IMR-90 (cell line): Measurements from ENCODE around the gene KRTAP9-1. TPM values are rescaled to one million over a fixed set of nuclear protein-coding genes. Genes with fewer than 3 reads are reported as not detected.

Source experiments
- ATAC-seq: fragments of 200-7000 bp; cut with Tn5 transposase; 2 replicates; pipeline ENCODE4 v1.9.1; 2020; ENCODE audit warnings: low read depth, mild to moderate bottlenecking, moderate library complexity
- BruUV-seq: library from RNA; stranded (reverse); fragments of 400-500 nt; replicated peaks from 2 replicates; lab custom pipeline; 2021; lab: Mats Ljungman, UMichigan
- CTCF ChIA-PET: fragments of 300-600 bp; formaldehyde crosslinking; extraction: SDS; loops from one replicate; lab custom pipeline; 2021; ENCODE audit warnings: antibody characterized with exemption; lab: Yijun Ruan, JAX
- POLR2A ChIA-PET: fragments of 300-600 bp; sonication (Branson Sonifier 250); formaldehyde crosslinking; loops from one replicate; lab custom pipeline; 2022; ENCODE audit warnings: antibody characterized with exemption; ENCODE audit not compliant: unreplicated experiment; lab: Charles Lee
- DNase-seq: peaks from one replicate; pipeline ENCODE4 v3.0.0; 2013
- H2AFZ ChIP-seq: replicated peaks from 2 replicates; pipeline ENCODE3; 2013; ENCODE audit warnings: low read length, mild to moderate bottlenecking; ENCODE audit not compliant: poor library complexity
- H2AK5ac ChIP-seq: 2 replicates; pipeline ENCODE4 v1.6.1; 2013; ENCODE audit warnings: low read depth, low read length, inconsistent platforms
- H2AK9ac ChIP-seq: replicated peaks from 2 replicates; pipeline ENCODE3; 2013; ENCODE audit warnings: mild to moderate bottlenecking, low read depth, low read length, moderate library complexity; ENCODE audit not compliant: poor library complexity
- H2BK120ac ChIP-seq: 2 replicates; pipeline ENCODE4 v1.6.1; 2013; ENCODE audit warnings: low read depth, low read length, inconsistent platforms
- H2BK15ac ChIP-seq: 3 replicates; pipeline ENCODE4 v1.6.1; 2013; ENCODE audit warnings: low read depth, low read length, inconsistent platforms
- H2BK20ac ChIP-seq: 2 replicates; pipeline ENCODE4 v1.6.1; 2013; ENCODE audit warnings: low read depth, mild to moderate bottlenecking, inconsistent platforms, low read length, moderate library complexity
- H2BK5ac ChIP-seq: 2 replicates; pipeline ENCODE4 v1.6.1; 2013; ENCODE audit warnings: mild to moderate bottlenecking, low read depth, low read length, inconsistent platforms; ENCODE audit not compliant: poor library complexity, severe bottlenecking
- H3K14ac ChIP-seq: replicated peaks from 2 replicates; pipeline ENCODE4 v1.6.1; 2013; ENCODE audit warnings: low read depth, low read length, inconsistent platforms
- H3K18ac ChIP-seq: 2 replicates; pipeline ENCODE4 v1.6.1; 2013; ENCODE audit warnings: low read depth, low read length, control low read depth
- H3K23ac ChIP-seq: 2 replicates; pipeline ENCODE4 v1.6.1; 2013; ENCODE audit warnings: low read depth, low read length, inconsistent platforms
- H3K27ac ChIP-seq: 2 replicates; pipeline ENCODE4 v1.5.1; 2013; ENCODE audit warnings: mild to moderate bottlenecking, control low read depth, low read length; ENCODE audit not compliant: insufficient read depth
- H3K27me3 ChIP-seq: 2 replicates; pipeline ENCODE4 v1.6.1; 2013; ENCODE audit warnings: low read length; ENCODE audit not compliant: control insufficient read depth, insufficient read depth
- H3K36me3 ChIP-seq: 2 replicates; pipeline ENCODE4 v1.6.1; 2013; ENCODE audit warnings: low read length, mixed read lengths; ENCODE audit not compliant: control insufficient read depth, insufficient read depth
- H3K4ac ChIP-seq: 2 replicates; pipeline ENCODE4 v1.6.1; 2013; ENCODE audit warnings: low read depth, low read length, inconsistent platforms
- H3K4me1 ChIP-seq: 2 replicates; pipeline ENCODE4 v1.6.1; 2013; ENCODE audit warnings: low read length, mixed read lengths; ENCODE audit not compliant: control insufficient read depth, insufficient read depth
- H3K4me2 ChIP-seq: 2 replicates; pipeline ENCODE4 v1.6.1; 2013; ENCODE audit warnings: low read depth, mild to moderate bottlenecking, control low read depth, low read length, moderate library complexity
- H3K4me3 ChIP-seq: 2 replicates; pipeline ENCODE4 v1.5.1; 2013; ENCODE audit warnings: low read depth, mild to moderate bottlenecking, control low read depth, low read length, moderate library complexity; ENCODE audit not compliant: insufficient read depth
- H3K56ac ChIP-seq: 2 replicates; pipeline ENCODE4 v1.6.1; 2013; ENCODE audit warnings: low read length, inconsistent platforms; ENCODE audit not compliant: insufficient read depth; ENCODE audit errors: extremely low read depth
- H3K79me1 ChIP-seq, 2 experiments: 2 replicates each; pipeline ENCODE4 v1.6.1; 2013; ENCODE audit warnings: low read length in 2 of 2, inconsistent platforms in 1 of 2, low read depth in 1 of 2
- H3K9ac ChIP-seq: 2 replicates; pipeline ENCODE4 v1.6.1; 2013; ENCODE audit warnings: low read depth, low read length, control low read depth
- H3K9me1 ChIP-seq: 2 replicates; pipeline ENCODE4 v1.6.1; 2013; ENCODE audit warnings: low read length, inconsistent platforms; ENCODE audit not compliant: insufficient read depth
- H3K9me3 ChIP-seq: 2 replicates; pipeline ENCODE4 v1.6.1; 2013; ENCODE audit warnings: low read length; ENCODE audit not compliant: control insufficient read depth, insufficient read depth
- H4K20me1 ChIP-seq: 2 replicates; pipeline ENCODE4 v1.6.1; 2013; ENCODE audit warnings: low read length, inconsistent platforms; ENCODE audit not compliant: insufficient read depth
- H4K5ac ChIP-seq: 2 replicates; pipeline ENCODE4 v1.6.1; 2013; ENCODE audit warnings: mild to moderate bottlenecking, low read depth, low read length, control low read depth
- H4K8ac ChIP-seq, 2 experiments: 2 replicates each; pipeline ENCODE4 v1.6.1; 2013; ENCODE audit warnings: low read depth in 2 of 2, low read length in 2 of 2, control low read depth in 1 of 2, inconsistent platforms in 1 of 2
- H4K91ac ChIP-seq: 2 replicates; pipeline ENCODE4 v1.6.1; 2013; ENCODE audit warnings: low read depth, low read length, inconsistent platforms; ENCODE audit not compliant: insufficient read depth
- BHLHE40 ChIP-seq: fragments of 150-350 bp; IDR thresholded peaks from 2 replicates; pipeline ENCODE4 v1.6.1; 2016; ENCODE audit warnings: mild to moderate bottlenecking, low read depth, low read length
- CEBPB ChIP-seq: IDR thresholded peaks from 2 replicates; pipeline ENCODE4 v1.6.1; 2012; ENCODE audit warnings: low read depth, low read length, improper control_type of control experiment
- CHD1 ChIP-seq: IDR thresholded peaks from 2 replicates; pipeline ENCODE4 v1.6.1; 2012; ENCODE audit warnings: low read depth, low read length, improper control_type of control experiment
- FOS ChIP-seq: fragments of 150-350 bp; IDR thresholded peaks from 2 replicates; pipeline ENCODE4 v1.6.1; 2016; ENCODE audit warnings: low read depth, low read length
- MAFK ChIP-seq: IDR thresholded peaks from 2 replicates; pipeline ENCODE4 v1.6.1; 2012; ENCODE audit warnings: low read depth, low read length, improper control_type of control experiment
- MAZ ChIP-seq: IDR thresholded peaks from 2 replicates; pipeline ENCODE4 v1.6.1; 2012; ENCODE audit warnings: low read depth, mild to moderate bottlenecking, low read length, improper control_type of control experiment, moderate library complexity, borderline replicate concordance
- MXI1 ChIP-seq: IDR thresholded peaks from 2 replicates; pipeline ENCODE4 v1.6.1; 2012; ENCODE audit warnings: low read depth, mild to moderate bottlenecking, low read length, moderate library complexity, borderline replicate concordance
- NFE2L2 ChIP-seq: fragments of 150-350 bp; IDR thresholded peaks from 2 replicates; pipeline ENCODE4 v1.6.1; 2016; ENCODE audit warnings: low read depth, mild to moderate bottlenecking, low read length
- POLR2A ChIP-seq: IDR thresholded peaks from 2 replicates; pipeline ENCODE4 v1.6.1; 2012; ENCODE audit warnings: mild to moderate bottlenecking, low read depth, low read length
- RAD21 ChIP-seq: IDR thresholded peaks from 2 replicates; pipeline ENCODE4 v1.6.1; 2012; ENCODE audit warnings: low read length, improper control_type of control experiment
- RCOR1 ChIP-seq: IDR thresholded peaks from 2 replicates; pipeline ENCODE4 v1.6.1; 2012; ENCODE audit warnings: mild to moderate bottlenecking, low read length, improper control_type of control experiment; ENCODE audit not compliant: insufficient replicate concordance
- RFX5 ChIP-seq: IDR thresholded peaks from 2 replicates; pipeline ENCODE4 v1.8.0; 2012; ENCODE audit warnings: low read depth, mild to moderate bottlenecking, low read length, moderate library complexity
- SMC3 ChIP-seq: fragments of 150-350 bp; IDR thresholded peaks from 2 replicates; pipeline ENCODE4 v1.6.1; 2016; ENCODE audit warnings: low read depth, mild to moderate bottlenecking, antibody characterized with exemption, low read length, moderate library complexity
- dilution Hi-C: fragments of 300-500 bp; cut with HindIII; formaldehyde crosslinking; loops from one replicate; pipeline ENCODE4 v1.14.3; 2018; ENCODE audit warnings: low sequenced_read_pairs; ENCODE audit not compliant: unreplicated experiment
- in situ Hi-C: fragments of 300-500 bp; cut with MboI; formaldehyde crosslinking; loops from 3 replicates; pipeline ENCODE4 v1.14.3; 2019; ENCODE audit warnings: low sequenced_read_pairs, inconsistent platforms, mixed read lengths
- intact Hi-C: fragments of 100-400 bp; cut with micrococcal nuclease; formaldehyde crosslinking; loops from 2 replicates; pipeline ENCODE4 v1.10.0; 2022
- polyA plus RNA-seq, 3 experiments: library from polyadenylated mRNA; depleted of rRNA; stranded (reverse); fragments of >200 nt; gene quantifications; 2 replicates each; pipeline ENCODE4 v1.2.3, GENCODE V29; 2012; ENCODE audit warnings: low replicate concordance in 1 of 3
- total RNA-seq: library from RNA; depleted of rRNA; stranded (reverse); fragments of >200 nt; gene quantifications from 2 replicates; pipeline ENCODE4 v1.2.3, GENCODE V29; 2012
- TF ChIP-seq, protein P1 (sequence below): fragments of 150-350 bp; IDR thresholded peaks from 2 replicates; pipeline ENCODE4 v1.6.1; 2016; ENCODE audit warnings: low read depth, mild to moderate bottlenecking, low read length, moderate library complexity, borderline replicate concordance
- TF ChIP-seq, protein P2 (sequence below): conservative IDR thresholded peaks from 2 replicates; pipeline ENCODE4 v1.5.1; 2012; ENCODE audit warnings: mild to moderate bottlenecking, low read depth, low read length, improper control_type of control experiment
- TF ChIP-seq, protein P3 (sequence below): fragments of 150-350 bp; IDR thresholded peaks from 2 replicates; pipeline ENCODE4 v1.6.1; 2017; ENCODE audit warnings: mild to moderate bottlenecking, antibody characterized with exemption, low read length, low read depth

KRTAP9-1 gene
- total and polyA plus RNA-seq, 2 of the 4 experiments (the other 2 are of a cell fraction): not detected

DNA sequence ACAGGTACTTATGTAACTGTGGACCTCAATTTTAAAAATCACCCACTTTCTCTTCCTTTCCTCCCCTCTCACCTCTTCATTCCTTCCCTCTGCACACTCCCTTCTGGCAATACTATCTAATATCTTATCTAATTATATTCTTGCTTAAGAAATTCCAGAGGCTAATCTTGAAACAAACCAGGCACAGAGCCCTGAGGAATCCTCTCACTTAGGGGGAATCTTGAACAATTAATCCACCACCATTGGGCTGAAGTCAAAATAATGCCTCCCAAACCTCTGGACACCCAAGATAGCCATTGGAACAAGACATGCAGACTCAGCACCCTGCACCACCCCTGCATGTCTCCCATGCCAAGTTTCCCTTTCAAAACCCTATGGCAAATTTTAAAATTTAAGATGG is 48.3 kb upstream of the KRTAP9-1 start:
- Histone ChIP-seq H3K27ac (no peak overlapping the region), H4K91ac (no peak overlapping the region), H2BK120ac (peak overlapping the region; percentile 3; the same call in 1 of the 2 replicates), H3K4ac (no peak overlapping the region), H3K4me1 (no peaks in the 10 kb centered on the region; the same call in 1 of the 2 replicates), H2BK15ac (no peak overlapping the region), H3K79me1 (no peaks in the 10 kb centered on the region), H3K56ac (no peak overlapping the region), H3K18ac (no peak overlapping the region), H4K8ac (no peak overlapping the region), H2BK20ac (peak overlapping the region; percentile 32; the same call in 1 of the 2 replicates), H3K23ac (no peak overlapping the region), H3K14ac (no peak overlapping the region), H2AK5ac (no peak overlapping the region), H2AK9ac (no peak overlapping the region), H3K4me3 (no peak overlapping the region), H3K9ac (no peak overlapping the region), H2AFZ (no peak overlapping the region), H3K27me3 (no peaks in the 10 kb centered on the region), H3K9me1 (no peaks in the 10 kb centered on the region), H3K36me3 (no peaks in the 10 kb centered on the region), H4K20me1 (no peaks in the 10 kb centered on the region), H4K5ac (no peak overlapping the region; the same call in 1 of the 2 replicates), H2BK5ac (no peak overlapping the region), H3K9me3 (peaks cover 5% of the 10 kb centered on the region), H3K4me2 (no peak overlapping the region)
- TF ChIP-seq, protein P1, sequence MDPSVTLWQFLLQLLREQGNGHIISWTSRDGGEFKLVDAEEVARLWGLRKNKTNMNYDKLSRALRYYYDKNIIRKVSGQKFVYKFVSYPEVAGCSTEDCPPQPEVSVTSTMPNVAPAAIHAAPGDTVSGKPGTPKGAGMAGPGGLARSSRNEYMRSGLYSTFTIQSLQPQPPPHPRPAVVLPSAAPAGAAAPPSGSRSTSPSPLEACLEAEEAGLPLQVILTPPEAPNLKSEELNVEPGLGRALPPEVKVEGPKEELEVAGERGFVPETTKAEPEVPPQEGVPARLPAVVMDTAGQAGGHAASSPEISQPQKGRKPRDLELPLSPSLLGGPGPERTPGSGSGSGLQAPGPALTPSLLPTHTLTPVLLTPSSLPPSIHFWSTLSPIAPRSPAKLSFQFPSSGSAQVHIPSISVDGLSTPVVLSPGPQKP: no peak
- TF ChIP-seq CEBPB: no peak
- no peak for TF ChIP-seq MAZ
- TF ChIP-seq POLR2A: no peak
- no peak for TF ChIP-seq SMC3
- no peak for TF ChIP-seq BHLHE40
- TF ChIP-seq, protein P2, sequence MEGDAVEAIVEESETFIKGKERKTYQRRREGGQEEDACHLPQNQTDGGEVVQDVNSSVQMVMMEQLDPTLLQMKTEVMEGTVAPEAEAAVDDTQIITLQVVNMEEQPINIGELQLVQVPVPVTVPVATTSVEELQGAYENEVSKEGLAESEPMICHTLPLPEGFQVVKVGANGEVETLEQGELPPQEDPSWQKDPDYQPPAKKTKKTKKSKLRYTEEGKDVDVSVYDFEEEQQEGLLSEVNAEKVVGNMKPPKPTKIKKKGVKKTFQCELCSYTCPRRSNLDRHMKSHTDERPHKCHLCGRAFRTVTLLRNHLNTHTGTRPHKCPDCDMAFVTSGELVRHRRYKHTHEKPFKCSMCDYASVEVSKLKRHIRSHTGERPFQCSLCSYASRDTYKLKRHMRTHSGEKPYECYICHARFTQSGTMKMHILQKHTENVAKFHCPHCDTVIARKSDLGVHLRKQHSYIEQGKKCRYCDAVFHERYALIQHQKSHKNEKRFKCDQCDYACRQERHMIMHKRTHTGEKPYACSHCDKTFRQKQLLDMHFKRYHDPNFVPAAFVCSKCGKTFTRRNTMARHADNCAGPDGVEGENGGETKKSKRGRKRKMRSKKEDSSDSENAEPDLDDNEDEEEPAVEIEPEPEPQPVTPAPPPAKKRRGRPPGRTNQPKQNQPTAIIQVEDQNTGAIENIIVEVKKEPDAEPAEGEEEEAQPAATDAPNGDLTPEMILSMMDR: no peak
- no peak for TF ChIP-seq CHD1
- no peak for TF ChIP-seq FOS
- no peak for TF ChIP-seq RAD21
- no peak for TF ChIP-seq MAFK
- TF ChIP-seq RFX5: no peak
- no peak for TF ChIP-seq RCOR1
- no peak for TF ChIP-seq MXI1
- TF ChIP-seq, protein P3, sequence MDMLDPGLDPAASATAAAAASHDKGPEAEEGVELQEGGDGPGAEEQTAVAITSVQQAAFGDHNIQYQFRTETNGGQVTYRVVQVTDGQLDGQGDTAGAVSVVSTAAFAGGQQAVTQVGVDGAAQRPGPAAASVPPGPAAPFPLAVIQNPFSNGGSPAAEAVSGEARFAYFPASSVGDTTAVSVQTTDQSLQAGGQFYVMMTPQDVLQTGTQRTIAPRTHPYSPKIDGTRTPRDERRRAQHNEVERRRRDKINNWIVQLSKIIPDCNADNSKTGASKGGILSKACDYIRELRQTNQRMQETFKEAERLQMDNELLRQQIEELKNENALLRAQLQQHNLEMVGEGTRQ: no peak
- TF ChIP-seq NFE2L2: no peak
- BruUV-seq: no TSS peak
- dilution Hi-C loops: no loop called here
- no peak for ATAC-seq
- CTCF ChIA-PET: no interaction called here
- DNase-seq: no peak
- POLR2A ChIA-PET: no interaction called here
- intact Hi-C loops: no loop called here
- in situ Hi-C loops: no loop called here
